Activated CD8-positive, alpha-beta memory T cell treated with anti-CD3 and anti-CD28 coated beads, Interleukin-2, amount 50 U/mL, for 1 hour (primary cell): ENCODE measurements around the gene GOLGA6L7.
"Not testable (repeated sequence)": the region's sequence is repeated elsewhere in the genome, so short reads cannot be mapped to it uniquely, and the experiment has no call there.

Source experiments
- DNase-seq: peaks from one replicate; pipeline ENCODE4 v3.0.0-alpha.2; 2020; ENCODE audit errors: extremely low read depth

The GOLGA6L7 gene

GRCh38 chr15:28843520-28843919 is 4.9 kb downstream of the GOLGA6L7 start:
- DNase-seq = not testable (repeated sequence)

DNA sequence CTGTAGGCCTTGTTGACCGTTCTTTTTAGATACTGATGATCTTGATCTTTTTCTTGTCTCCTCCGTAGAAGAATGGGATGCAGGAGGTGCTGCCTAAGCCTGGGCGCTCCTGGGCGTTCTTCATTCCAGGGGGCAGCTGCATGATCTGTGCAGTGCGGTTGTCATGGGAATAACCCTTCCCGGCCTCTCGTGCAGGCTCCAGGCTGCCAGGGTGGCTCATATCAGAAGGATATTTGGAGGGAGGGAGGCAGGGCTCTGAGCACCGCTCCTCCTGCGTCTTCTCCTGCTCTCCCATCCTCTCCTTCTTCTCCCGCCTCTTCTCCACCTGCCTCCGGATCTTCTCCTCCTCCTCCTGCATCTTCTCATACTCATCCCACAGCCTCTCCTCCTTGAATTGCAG is 6.2 kb downstream of the GOLGA6L7 start:
- DNase-seq = not testable (repeated sequence)

DNA sequence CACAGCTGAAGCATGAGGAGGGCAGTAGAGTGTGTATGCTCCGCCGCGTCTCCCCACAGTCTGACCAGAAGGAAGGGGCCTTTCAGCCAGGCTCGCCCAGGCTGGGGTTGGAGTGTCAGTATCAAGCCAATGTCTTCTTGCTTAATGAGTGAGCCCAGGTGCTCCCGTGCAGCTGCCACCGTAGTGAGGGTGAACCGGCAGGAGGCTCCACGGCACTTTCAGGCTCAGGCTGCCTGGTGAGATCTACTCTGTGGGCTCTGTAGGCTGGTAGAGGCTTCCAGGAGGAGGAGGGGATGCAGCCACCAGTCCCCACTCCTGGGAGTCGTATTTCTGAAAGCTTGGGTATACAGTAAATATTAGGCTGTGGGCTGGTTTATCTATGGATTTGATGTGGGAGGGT is 8.2 kb downstream of the GOLGA6L7 start:
- not testable (repeated sequence) for DNase-seq

GRCh38 chr15:28834957-28835585 is 13.4 kb downstream of the GOLGA6L7 start:
- not testable (repeated sequence) for DNase-seq

DNA sequence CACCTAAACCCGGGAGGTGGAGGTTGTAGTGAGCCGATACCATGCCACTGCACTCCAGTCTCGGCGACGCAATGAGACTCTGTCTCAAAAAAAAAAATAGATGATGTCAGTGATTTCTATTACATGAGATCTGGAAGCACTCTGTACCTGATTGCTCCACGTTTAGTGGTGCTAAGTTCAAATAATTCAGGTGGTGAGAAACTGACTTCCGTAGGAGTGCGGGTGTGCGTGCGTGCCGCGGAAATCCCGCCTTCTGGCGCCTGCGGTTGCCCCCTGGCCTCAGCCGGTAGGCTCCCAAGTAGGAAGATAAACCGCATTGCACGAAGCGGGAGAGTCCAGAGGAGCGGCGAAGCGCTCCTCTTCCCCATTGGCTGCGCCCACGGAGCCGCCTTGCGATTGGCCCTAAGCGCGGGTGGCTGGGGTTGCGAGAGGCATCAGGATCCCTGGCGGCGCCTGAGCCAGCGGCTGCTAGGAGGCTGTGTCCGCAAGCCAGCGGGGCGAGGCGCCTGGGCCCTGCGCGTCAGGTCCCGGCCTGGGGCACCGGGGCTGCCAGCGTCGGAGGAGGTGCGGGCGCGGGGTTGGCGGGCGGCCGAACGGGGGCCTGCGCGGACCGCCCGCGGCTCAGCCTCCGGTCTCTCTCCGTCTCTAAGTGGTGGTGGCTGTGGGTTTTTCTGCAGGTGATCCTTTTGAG is 16.4 kb downstream of the GOLGA6L7 start:
- DNase-seq = peak; percentile 22

GRCh38 chr15:28821420-28821819 is 27.0 kb downstream of the GOLGA6L7 start:
- not testable (repeated sequence) for DNase-seq

GRCh38 chr15:28819930-28820295 is 28.5 kb downstream of the GOLGA6L7 start:
- DNase-seq = not testable (repeated sequence)

GRCh38 chr15:28819019-28819929 is 29.2 kb downstream of the GOLGA6L7 start:
- DNase-seq = not testable (repeated sequence)

DNA sequence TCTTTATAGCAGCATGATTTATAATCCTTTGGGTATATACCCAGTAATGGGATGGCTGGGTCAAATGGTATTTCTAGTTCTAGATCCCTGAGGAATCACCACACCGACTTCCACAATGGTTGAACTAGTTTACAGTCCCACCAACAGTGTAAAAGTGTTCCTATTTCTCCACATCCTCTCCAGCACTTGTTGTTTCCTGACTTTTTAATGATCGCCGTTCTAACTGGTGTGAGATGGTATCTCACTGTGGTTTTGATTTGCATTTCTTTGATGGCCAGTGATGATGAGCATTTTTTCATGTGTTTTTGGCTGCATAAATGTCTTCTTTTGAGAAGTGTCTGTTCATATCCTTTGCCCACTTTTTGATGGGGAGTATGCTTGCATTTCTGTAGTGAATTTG is 30.3 kb downstream of the GOLGA6L7 start:
- DNase-seq = not testable (repeated sequence)

GRCh38 chr15:28814059-28814458 is 34.4 kb downstream of the GOLGA6L7 start:
- DNase-seq = not testable (repeated sequence)

- not testable (repeated sequence) for DNase-seq
Observed at GRCh38 chr15:28813392-28813791, 35.1 kb downstream of the GOLGA6L7 start.

- DNase-seq = not testable (repeated sequence)
Observed at GRCh38 chr15:28811852-28812550, 36.4 kb downstream of the GOLGA6L7 start.

DNA sequence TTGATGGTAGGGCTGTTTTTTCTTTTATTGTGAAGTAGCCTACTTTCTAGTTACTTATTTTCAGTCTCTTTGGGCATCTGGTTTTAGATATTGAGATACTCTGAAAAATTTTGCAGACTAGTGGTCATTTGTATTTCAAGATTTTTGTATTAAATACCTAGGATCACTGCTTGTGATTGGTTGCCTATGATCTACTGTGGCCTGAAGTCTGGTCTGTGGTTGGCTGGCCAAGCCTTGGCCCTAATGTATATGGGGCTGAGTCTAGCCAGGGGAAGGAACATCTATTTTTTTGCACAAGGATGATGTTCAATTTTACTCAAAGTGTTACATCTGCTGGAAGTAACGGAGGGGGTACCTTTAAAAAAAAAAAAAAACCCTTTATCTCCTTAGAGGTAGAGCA is 38.0 kb downstream of the GOLGA6L7 start:
- DNase-seq = not testable (repeated sequence)

- not testable (repeated sequence) for DNase-seq
Observed at GRCh38 chr15:28808136-28808535, 40.3 kb downstream of the GOLGA6L7 start.

- DNase-seq = not testable (repeated sequence)
Observed at GRCh38 chr15:28800366-28800765, 48.1 kb downstream of the GOLGA6L7 start.

DNA sequence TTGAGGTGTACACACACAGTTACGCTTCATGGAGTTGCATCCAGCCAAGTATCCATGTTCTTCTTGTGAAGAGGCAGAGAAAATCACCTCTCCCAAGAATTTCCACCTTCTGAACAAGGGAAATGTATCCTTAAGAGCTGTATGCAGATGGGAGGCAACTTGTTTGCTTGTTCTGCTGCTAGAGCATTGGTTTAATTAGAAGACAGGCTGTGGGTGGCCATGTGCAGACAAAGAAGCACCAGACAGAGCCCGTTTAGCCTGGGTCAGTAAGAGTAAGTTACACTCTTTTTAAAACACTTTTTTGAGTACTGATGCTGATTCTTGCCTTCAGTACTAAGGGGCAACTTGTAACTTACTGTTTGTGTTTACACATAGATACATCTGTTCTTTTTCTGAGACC is 50.2 kb downstream of the GOLGA6L7 start:
- not testable (repeated sequence) for DNase-seq

DNA sequence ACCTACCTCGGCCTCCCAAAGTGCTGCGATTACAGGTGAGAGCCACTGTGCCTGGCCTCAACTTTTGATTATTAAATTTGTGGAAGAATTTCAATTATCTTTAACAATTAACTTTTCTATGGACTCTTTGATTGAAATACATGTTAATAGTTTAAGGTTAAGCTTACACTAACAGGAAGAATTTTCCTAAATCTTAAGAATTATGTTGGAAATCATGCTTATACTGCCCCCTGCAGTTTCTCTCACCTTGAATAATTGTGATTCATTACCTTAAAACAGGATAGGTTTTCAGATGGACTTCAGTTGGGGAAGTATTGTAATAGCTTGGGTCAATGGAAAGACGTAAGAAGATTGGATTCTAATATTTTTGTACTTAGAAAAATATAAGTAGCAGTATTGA is 54.2 kb downstream of the GOLGA6L7 start:
- DNase-seq = not testable (repeated sequence)
